NCI-H2196 treated with DMSO at 0.1 percent for 48 hours (cell line): ENCODE data around the gene ODF2.
"Not testable (repeated sequence)": the region's sequence is repeated elsewhere in the genome, so short reads cannot be mapped to it uniquely, and the experiment has no call there.

Experiments used
- DNase-seq: peaks from one replicate; lab custom pipeline; 2025; ENCODE audit not compliant: unreplicated experiment; lab: John Stamatoyannopoulos, UW

ODF2 gene

GRCh38 chr9:128455849-128456612 lies at the start of gene ODF2:
Gene ODF2, plus strand, starts transcription at chr9:128456006. Its CDS starts 86 bp downstream, at chr9:128456092.
- DNase-seq, result peak; percentile 90

- no peak for DNase-seq
Measured at GRCh38 chr9:128406848-128407391, 48.9 kb upstream of the ODF2 start.

- no peak for DNase-seq
Measured at GRCh38 chr9:128408963-128409431, 46.8 kb upstream of the ODF2 start.

- DNase-seq, result no peak
Measured at GRCh38 chr9:128409450-128409849, 46.4 kb upstream of the ODF2 start.

- no peak for DNase-seq
Measured at GRCh38 chr9:128409978-128410377, 45.8 kb upstream of the ODF2 start.

- no peak for DNase-seq
Measured at GRCh38 chr9:128411364-128412119, 44.3 kb upstream of the ODF2 start.

- no peak for DNase-seq
Measured at GRCh38 chr9:128412120-128412790, 43.6 kb upstream of the ODF2 start.

- not testable (repeated sequence) for DNase-seq
Measured at GRCh38 chr9:128413728-128414127, 42.1 kb upstream of the ODF2 start.

GRCh38 chr9:128414461-128414860 lies 41.3 kb upstream of the ODF2 start:
- no peak for DNase-seq

GRCh38 chr9:128415281-128415680 lies 40.5 kb upstream of the ODF2 start:
- DNase-seq, result no peak

- no peak for DNase-seq
Measured at GRCh38 chr9:128416014-128416413, 39.8 kb upstream of the ODF2 start.

GRCh38 chr9:128416432-128417019 lies 39.3 kb upstream of the ODF2 start:
- DNase-seq, result no peak

- peak; percentile 29 for DNase-seq
Measured at GRCh38 chr9:128419061-128419925, 36.5 kb upstream of the ODF2 start.

GRCh38 chr9:128420060-128420650 lies 35.7 kb upstream of the ODF2 start:
- peak; percentile 35 for DNase-seq

GRCh38 chr9:128420651-128421481 lies 34.9 kb upstream of the ODF2 start, which contains the start of gene CERCAM:
Gene CERCAM, plus strand, starts transcription at chr9:128420857. Its CDS starts 21 bp downstream, at chr9:128420878.
- DNase-seq, result no peak

GRCh38 chr9:128421482-128421996 lies 34.3 kb upstream of the ODF2 start:
- no peak for DNase-seq

- DNase-seq, result not testable (repeated sequence)
Measured at GRCh38 chr9:128422022-128422782, 33.6 kb upstream of the ODF2 start.

- DNase-seq, result no peak
Measured at GRCh38 chr9:128422783-128423150, 33.0 kb upstream of the ODF2 start.
